ENCODE data around the gene TMUB2. TPM values are rescaled to one million over a fixed set of nuclear protein-coding genes. Genes with fewer than 3 reads are reported as not detected.
A peak's percentile ranks its signal among the peaks of the same experiment; 100 is the strongest.

The TMUB2 gene
- total and polyA plus RNA-seq, 2 of the 13 experiments (the other 11 are each of a cell fraction or from before 2014, with no cell fraction given) = 26.9 to 50.8 TPM

DNA sequence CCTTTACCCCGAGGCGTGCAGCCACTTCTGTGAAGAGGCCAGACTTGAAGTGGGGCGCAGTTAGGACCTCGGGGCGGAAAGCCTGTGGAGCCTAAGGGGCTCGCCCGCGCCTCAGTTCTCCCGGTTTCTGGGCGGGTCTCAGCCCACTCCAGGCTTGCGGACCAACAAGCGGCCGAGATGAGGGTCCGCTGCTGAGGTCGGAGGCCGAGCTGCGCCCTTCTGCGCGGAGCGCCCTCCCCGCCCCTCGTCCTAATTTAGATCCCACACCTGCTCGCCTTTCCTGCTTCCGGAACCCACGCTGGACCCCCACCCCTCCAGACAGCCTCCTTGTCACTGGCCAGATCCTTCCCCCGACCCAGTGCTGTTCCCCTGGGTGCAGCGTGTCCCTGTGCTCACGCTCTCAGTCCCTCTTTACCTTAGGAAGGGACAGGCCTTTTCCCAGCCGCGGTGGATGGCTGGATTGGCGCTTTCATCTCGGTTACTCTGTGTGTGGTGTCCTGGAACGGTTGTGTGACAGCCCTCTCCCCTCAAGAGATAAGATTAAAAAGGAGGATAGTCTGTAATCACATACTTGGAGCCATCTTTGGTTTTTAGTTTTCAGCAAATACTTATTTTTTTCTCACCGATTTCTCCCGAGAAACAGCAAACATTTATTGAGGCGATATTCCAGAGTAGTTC lies 13.8 kb downstream of the TMUB2 start (continued):
- TF ChIP-seq, protein P1, sequence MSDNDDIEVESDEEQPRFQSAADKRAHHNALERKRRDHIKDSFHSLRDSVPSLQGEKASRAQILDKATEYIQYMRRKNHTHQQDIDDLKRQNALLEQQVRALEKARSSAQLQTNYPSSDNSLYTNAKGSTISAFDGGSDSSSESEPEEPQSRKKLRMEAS (IDR thresholded peaks at IDR 0.05) = peak; percentile 37
- no peak; the same call in 1 of the 2 replicates for TF ChIP-seq ARHGAP35 (CRISPR knock-in tag; IDR thresholded peaks at IDR 0.05; ENCODE audit: borderline replicate concordance)
- TF ChIP-seq ZNF569 (CRISPR knock-in tag; IDR thresholded peaks at IDR 0.05; ENCODE audit: borderline replicate concordance) = no peak
- TF ChIP-seq, protein P2, sequence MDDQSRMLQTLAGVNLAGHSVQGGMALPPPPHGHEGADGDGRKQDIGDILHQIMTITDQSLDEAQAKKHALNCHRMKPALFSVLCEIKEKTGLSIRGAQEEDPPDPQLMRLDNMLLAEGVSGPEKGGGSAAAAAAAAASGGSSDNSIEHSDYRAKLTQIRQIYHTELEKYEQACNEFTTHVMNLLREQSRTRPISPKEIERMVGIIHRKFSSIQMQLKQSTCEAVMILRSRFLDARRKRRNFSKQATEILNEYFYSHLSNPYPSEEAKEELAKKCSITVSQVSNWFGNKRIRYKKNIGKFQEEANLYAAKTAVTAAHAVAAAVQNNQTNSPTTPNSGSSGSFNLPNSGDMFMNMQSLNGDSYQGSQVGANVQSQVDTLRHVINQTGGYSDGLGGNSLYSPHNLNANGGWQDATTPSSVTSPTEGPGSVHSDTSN (CRISPR knock-in tag; IDR thresholded peaks at IDR 0.05; ENCODE audit: borderline replicate concordance) = no peak
- no peak for TF ChIP-seq SMAD9 (CRISPR knock-in tag; IDR thresholded peaks at IDR 0.05)
- TF ChIP-seq ZNF296 (CRISPR knock-in tag; conservative IDR thresholded peaks at IDR 0.05) = no peak
- peak; percentile 81; the same call in 1 of the 2 replicates for TF ChIP-seq ZNF230 (CRISPR knock-in tag; IDR thresholded peaks at IDR 0.05)
- TF ChIP-seq KDM2A (CRISPR knock-in tag; IDR thresholded peaks at IDR 0.05; ENCODE audit: borderline replicate concordance, low read depth) = peak; percentile 93; the same call in 1 of the 2 replicates
- TF ChIP-seq, protein P3, sequence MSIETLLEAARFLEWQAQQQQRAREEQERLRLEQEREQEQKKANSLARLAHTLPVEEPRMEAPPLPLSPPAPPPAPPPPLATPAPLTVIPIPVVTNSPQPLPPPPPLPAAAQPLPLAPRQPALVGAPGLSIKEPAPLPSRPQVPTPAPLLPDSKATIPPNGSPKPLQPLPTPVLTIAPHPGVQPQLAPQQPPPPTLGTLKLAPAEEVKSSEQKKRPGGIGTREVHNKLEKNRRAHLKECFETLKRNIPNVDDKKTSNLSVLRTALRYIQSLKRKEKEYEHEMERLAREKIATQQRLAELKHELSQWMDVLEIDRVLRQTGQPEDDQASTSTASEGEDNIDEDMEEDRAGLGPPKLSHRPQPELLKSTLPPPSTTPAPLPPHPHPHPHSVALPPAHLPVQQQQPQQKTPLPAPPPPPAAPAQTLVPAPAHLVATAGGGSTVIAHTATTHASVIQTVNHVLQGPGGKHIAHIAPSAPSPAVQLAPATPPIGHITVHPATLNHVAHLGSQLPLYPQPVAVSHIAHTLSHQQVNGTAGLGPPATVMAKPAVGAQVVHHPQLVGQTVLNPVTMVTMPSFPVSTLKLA (IDR thresholded peaks at IDR 0.05) = no peak
- TF ChIP-seq, protein P4, sequence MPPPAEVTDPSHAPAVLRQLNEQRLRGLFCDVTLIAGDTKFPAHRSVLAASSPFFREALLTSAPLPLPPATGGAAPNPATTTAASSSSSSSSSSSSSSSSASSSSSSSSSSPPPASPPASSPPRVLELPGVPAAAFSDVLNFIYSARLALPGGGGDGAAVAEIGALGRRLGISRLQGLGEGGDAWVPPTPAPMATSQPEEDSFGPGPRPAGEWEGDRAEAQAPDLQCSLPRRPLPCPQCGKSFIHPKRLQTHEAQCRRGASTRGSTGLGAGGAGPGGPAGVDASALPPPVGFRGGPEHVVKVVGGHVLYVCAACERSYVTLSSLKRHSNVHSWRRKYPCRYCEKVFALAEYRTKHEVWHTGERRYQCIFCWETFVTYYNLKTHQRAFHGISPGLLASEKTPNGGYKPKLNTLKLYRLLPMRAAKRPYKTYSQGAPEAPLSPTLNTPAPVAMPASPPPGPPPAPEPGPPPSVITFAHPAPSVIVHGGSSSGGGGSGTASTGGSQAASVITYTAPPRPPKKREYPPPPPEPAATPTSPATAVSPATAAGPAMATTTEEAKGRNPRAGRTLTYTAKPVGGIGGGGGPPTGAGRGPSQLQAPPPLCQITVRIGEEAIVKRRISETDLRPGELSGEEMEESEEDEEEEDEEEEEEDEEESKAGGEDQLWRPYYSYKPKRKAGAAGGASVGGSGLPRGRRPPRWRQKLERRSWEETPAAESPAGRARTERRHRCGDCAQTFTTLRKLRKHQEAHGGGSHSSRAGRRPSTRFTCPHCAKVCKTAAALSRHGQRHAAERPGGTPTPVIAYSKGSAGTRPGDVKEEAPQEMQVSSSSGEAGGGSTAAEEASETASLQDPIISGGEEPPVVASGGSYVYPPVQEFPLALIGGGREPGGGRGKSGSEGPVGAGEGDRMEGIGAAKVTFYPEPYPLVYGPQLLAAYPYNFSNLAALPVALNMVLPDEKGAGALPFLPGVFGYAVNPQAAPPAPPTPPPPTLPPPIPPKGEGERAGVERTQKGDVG (CRISPR knock-in tag; IDR thresholded peaks at IDR 0.05; ENCODE audit: borderline replicate concordance) = no peak
- TF ChIP-seq, protein P5, sequence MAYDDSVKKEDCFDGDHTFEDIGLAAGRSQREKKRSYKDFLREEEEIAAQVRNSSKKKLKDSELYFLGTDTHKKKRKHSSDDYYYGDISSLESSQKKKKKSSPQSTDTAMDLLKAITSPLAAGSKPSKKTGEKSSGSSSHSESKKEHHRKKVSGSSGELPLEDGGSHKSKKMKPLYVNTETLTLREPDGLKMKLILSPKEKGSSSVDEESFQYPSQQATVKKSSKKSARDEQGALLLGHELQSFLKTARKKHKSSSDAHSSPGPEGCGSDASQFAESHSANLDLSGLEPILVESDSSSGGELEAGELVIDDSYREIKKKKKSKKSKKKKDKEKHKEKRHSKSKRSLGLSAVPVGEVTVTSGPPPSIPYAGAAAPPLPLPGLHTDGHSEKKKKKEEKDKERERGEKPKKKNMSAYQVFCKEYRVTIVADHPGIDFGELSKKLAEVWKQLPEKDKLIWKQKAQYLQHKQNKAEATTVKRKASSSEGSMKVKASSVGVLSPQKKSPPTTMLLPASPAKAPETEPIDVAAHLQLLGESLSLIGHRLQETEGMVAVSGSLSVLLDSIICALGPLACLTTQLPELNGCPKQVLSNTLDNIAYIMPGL (CRISPR knock-in tag; IDR thresholded peaks at IDR 0.05; ENCODE audit: borderline replicate concordance in 1 of 2, low read depth in 1 of 2) = peak; percentile 80 to 86; a peak in 3 of 4 replicates
- TF ChIP-seq, protein P6, sequence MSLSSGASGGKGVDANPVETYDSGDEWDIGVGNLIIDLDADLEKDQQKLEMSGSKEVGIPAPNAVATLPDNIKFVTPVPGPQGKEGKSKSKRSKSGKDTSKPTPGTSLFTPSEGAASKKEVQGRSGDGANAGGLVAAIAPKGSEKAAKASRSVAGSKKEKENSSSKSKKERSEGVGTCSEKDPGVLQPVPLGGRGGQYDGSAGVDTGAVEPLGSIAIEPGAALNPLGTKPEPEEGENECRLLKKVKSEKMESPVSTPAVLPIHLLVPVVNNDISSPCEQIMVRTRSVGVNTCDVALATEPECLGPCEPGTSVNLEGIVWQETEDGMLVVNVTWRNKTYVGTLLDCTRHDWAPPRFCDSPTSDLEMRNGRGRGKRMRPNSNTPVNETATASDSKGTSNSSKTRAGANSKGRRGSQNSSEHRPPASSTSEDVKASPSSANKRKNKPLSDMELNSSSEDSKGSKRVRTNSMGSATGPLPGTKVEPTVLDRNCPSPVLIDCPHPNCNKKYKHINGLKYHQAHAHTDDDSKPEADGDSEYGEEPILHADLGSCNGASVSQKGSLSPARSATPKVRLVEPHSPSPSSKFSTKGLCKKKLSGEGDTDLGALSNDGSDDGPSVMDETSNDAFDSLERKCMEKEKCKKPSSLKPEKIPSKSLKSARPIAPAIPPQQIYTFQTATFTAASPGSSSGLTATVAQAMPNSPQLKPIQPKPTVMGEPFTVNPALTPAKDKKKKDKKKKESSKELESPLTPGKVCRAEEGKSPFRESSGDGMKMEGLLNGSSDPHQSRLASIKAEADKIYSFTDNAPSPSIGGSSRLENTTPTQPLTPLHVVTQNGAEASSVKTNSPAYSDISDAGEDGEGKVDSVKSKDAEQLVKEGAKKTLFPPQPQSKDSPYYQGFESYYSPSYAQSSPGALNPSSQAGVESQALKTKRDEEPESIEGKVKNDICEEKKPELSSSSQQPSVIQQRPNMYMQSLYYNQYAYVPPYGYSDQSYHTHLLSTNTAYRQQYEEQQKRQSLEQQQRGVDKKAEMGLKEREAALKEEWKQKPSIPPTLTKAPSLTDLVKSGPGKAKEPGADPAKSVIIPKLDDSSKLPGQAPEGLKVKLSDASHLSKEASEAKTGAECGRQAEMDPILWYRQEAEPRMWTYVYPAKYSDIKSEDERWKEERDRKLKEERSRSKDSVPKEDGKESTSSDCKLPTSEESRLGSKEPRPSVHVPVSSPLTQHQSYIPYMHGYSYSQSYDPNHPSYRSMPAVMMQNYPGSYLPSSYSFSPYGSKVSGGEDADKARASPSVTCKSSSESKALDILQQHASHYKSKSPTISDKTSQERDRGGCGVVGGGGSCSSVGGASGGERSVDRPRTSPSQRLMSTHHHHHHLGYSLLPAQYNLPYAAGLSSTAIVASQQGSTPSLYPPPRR (CRISPR knock-in tag; IDR thresholded peaks at IDR 0.05; ENCODE audit: borderline replicate concordance) = peak; percentile 37; the same call in 1 of the 2 replicates
- TF ChIP-seq KLF12 (CRISPR knock-in tag; IDR thresholded peaks at IDR 0.05; ENCODE audit: borderline replicate concordance) = peak; percentile 23; the same call in 1 of the 2 replicates
- TF ChIP-seq ZFY (CRISPR knock-in tag; IDR thresholded peaks at IDR 0.05) = peak; percentile 87

Measured in HepG2 (cell line).